Lower lobe of right lung (tissue), 2 donors: ENCODE results near the gene FRAS1. TPM values are rescaled to one million over a fixed set of nuclear protein-coding genes. Genes with fewer than 3 reads are reported as not detected.

Experiments used
- ATAC-seq, 2 donors: fragments of 200-7000 bp; cut with Tn5 transposase; one replicate each; pipeline ENCODE4 v1.9.1; 2020 to 2022; ENCODE audit warnings: mild to moderate bottlenecking in 2 of 2, moderate library complexity in 2 of 2
- DNase-seq: peaks from one replicate; pipeline ENCODE4 v3.0.0-alpha.2; 2020
- H3K27ac ChIP-seq: fragments of 200-600 bp; one replicate; pipeline ENCODE4 v1.8.0; 2022
- H3K27me3 ChIP-seq: fragments of 200-600 bp; one replicate; pipeline ENCODE4 v1.8.0; 2022; ENCODE audit warnings: low read depth
- H3K36me3 ChIP-seq: fragments of 200-600 bp; one replicate; pipeline ENCODE4 v1.8.0; 2022; ENCODE audit warnings: mild to moderate bottlenecking
- H3K4me1 ChIP-seq: fragments of 200-600 bp; one replicate; pipeline ENCODE4 v1.8.0; 2022
- H3K4me3 ChIP-seq: fragments of 200-600 bp; one replicate; pipeline ENCODE4 v1.8.0; 2022; ENCODE audit warnings: mild to moderate bottlenecking
- H3K9me3 ChIP-seq: fragments of 200-600 bp; one replicate; pipeline ENCODE4 v1.8.0; 2022
- intact Hi-C: fragments of 100-400 bp; cut with DNase I; formaldehyde crosslinking; loops from one replicate; pipeline ENCODE4 v1.11.0; 2022
- total RNA-seq: library from RNA; stranded (reverse); fragmentation: NEBNext Ultra II Directional; extraction: Animal tissue kit (Norgen Biotek cat#: 25700); gene quantifications from one replicate; pipeline ENCODE4 v1.2.1, GENCODE V29; 2021
- TF ChIP-seq, protein P1 (sequence below): fragments of 200-600 bp; IDR thresholded peaks from one replicate; pipeline ENCODE4 v1.8.0; 2022; ENCODE audit warnings: antibody characterized with exemption, mild to moderate bottlenecking
- donor health status: DM: no; HTN: yes; CAD: no; lungs with severe emphysema.

Gene FRAS1
- total RNA-seq, 1 donor from 2014 or later, result 9.2 TPM

DNA sequence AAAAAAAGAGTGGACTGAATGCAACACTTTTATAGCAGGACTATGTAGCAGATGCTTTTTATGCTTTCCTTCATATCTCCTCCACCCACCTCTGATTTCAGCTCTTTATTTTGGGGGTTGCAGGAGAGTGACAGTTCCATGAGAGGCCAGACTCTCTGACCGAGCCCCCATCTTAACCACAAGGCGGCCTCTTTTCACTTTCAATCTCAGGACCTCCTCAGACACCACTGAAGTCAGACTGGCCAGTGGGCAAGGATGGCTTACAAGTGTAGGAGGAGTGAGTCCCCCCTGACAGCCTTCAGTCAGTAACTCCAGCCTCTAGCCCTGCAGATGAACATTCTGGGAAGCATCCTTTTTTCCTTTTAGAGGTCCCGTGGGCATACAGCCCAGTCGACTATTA, 140.8 kb downstream of the FRAS1 start:
- no peaks in the 10 kb centered on the region for H3K4me1 ChIP-seq
- DNase-seq, result no peak
- intact Hi-C loops, result no loop called here
- H3K9me3 ChIP-seq, result peaks cover 6% of the 10 kb centered on the region
- TF ChIP-seq, protein P1, sequence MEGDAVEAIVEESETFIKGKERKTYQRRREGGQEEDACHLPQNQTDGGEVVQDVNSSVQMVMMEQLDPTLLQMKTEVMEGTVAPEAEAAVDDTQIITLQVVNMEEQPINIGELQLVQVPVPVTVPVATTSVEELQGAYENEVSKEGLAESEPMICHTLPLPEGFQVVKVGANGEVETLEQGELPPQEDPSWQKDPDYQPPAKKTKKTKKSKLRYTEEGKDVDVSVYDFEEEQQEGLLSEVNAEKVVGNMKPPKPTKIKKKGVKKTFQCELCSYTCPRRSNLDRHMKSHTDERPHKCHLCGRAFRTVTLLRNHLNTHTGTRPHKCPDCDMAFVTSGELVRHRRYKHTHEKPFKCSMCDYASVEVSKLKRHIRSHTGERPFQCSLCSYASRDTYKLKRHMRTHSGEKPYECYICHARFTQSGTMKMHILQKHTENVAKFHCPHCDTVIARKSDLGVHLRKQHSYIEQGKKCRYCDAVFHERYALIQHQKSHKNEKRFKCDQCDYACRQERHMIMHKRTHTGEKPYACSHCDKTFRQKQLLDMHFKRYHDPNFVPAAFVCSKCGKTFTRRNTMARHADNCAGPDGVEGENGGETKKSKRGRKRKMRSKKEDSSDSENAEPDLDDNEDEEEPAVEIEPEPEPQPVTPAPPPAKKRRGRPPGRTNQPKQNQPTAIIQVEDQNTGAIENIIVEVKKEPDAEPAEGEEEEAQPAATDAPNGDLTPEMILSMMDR, result no peak
- H3K27ac ChIP-seq, result no peak overlapping the region
- no peaks in the 10 kb centered on the region for H3K36me3 ChIP-seq
- no peak overlapping the region for H3K4me3 ChIP-seq
- no peak for ATAC-seq
- H3K27me3 ChIP-seq, result no peaks in the 10 kb centered on the region

DNA sequence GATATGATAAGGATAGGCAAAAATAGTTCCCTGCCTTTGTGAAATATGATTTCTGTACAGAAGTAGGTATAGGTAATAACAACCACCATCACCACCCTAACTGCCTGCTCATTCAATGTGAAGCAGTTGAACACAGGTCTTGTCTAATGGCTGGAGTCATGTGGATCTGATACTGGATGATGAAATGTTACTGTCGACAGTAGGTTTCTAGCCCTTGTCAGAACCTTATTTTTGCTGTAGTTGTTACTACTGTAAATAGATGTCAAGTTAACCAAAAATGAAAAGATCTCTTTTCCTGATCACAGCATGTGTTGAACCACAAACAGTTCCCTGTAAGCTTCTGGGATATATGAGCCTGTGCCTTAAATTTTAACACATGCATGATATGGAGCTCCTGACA, 142.9 kb downstream of the FRAS1 start:
- intact Hi-C loops, result no loop called here
- Histone ChIP-seq H3K27me3 (no peaks in the 10 kb centered on the region), H3K36me3 (no peaks in the 10 kb centered on the region), H3K27ac (no peak overlapping the region), H3K4me1 (no peaks in the 10 kb centered on the region), H3K4me3 (no peak overlapping the region), H3K9me3 (peaks cover 6% of the 10 kb centered on the region)
- DNase-seq (no peak), ATAC-seq (no peak)
- TF ChIP-seq, protein P1, result no peak

DNA sequence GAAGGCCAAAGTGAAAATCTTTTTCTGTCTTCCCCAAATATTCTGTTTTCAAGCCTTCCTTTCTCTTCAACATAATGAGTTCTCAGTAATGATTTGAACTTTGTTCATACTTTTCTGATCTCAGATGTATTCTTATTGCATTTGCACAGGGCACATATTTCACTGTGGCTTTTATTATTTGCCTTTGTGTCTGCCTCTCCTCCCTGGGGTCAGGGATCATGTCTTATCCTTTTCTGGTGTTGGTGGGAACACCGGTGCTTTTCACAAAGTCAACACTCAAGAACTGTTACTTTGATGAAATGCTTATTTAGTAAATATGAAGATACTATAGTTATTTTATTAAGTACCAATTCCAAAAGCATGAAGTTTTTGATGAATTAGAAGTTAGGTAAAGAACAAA, 143.8 kb downstream of the FRAS1 start:
- H3K4me1 ChIP-seq, result no peaks in the 10 kb centered on the region
- DNase-seq, result no peak
- intact Hi-C loops, result no loop called here
- no peaks in the 10 kb centered on the region for H3K27me3 ChIP-seq
- ATAC-seq, result no peak
- no peaks in the 10 kb centered on the region for H3K36me3 ChIP-seq
- H3K9me3 ChIP-seq, result no peaks in the 10 kb centered on the region
- TF ChIP-seq, protein P1, result no peak
- H3K4me3 ChIP-seq, result no peak overlapping the region
- no peak overlapping the region for H3K27ac ChIP-seq

DNA sequence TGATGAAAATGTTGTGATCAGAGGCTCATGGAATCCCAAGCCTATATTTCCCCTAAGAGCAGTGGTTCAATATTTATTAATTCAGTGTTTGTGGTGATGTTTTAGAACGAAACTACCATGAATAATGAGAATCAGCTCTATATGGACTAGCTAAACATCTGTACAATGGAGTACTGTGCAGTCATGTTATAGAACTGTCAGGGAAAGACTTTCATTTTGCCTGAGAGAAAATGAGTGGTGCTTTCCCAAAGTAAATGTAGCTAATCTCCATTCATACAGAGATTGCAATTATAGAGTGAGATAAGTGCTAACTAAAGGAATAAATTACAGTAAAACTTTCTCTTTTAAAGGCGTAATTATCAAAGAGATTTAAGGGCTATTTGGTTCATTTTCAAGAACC, 147.1 kb downstream of the FRAS1 start:
- no peaks in the 10 kb centered on the region for H3K36me3 ChIP-seq
- TF ChIP-seq, protein P1, result no peak
- DNase-seq (no peak), ATAC-seq (no peak)
- H3K27me3 ChIP-seq, result no peaks in the 10 kb centered on the region
- no peaks in the 10 kb centered on the region for H3K9me3 ChIP-seq
- H3K4me1 ChIP-seq, result no peaks in the 10 kb centered on the region
- H3K27ac ChIP-seq, result no peak overlapping the region
- intact Hi-C loops, result no loop called here
- no peak overlapping the region for H3K4me3 ChIP-seq

DNA sequence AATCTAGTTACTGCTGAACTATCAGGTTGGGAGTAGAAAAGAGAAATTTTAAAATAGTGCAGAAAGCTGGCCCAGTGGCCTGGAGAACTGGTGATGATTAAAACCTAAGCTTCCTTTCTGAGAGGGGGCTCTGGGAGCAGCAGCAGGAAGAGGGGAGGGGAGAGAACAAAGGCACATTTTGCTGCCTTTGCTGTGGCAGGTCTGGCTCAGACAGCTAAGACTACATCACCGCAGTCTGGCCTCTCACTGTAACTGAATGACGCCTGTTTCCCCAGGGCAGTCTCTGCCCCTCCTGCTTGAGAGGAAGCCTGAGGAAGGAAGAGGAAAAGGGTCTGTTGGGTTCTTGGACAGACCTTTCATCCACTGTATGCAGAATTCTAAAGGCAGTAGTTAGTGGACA, 148.5 kb downstream of the FRAS1 start:
- no peak overlapping the region for H3K4me3 ChIP-seq
- H3K36me3 ChIP-seq, result no peaks in the 10 kb centered on the region
- intact Hi-C loops, result no loop called here
- no peaks in the 10 kb centered on the region for H3K4me1 ChIP-seq
- DNase-seq, result no peak
- H3K27me3 ChIP-seq, result no peaks in the 10 kb centered on the region
- TF ChIP-seq, protein P1, result no peak
- no peaks in the 10 kb centered on the region for H3K9me3 ChIP-seq
- no peak for ATAC-seq
- no peak overlapping the region for H3K27ac ChIP-seq

DNA sequence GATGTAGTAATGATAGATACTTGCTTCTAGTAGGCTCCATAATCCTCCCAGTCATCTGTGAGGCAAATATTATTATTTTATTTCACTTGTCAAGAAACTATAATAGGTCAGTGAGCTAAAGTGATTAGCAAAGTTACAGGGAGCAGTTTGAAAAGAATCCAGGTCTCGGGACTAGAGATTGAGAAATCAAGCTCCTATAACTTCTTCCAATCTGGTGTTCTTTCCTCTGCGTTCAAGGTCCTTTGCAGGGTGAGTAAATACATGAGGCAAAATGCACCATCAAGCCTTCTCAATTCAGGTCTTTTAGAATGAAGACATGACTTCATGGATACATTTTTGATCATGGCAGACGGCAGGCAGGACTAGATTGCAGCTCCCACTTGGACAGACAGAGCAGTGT, 150.4 kb downstream of the FRAS1 start:
- Histone ChIP-seq H3K27ac (no peak overlapping the region), H3K36me3 (no peaks in the 10 kb centered on the region), H3K4me3 (no peak overlapping the region), H3K4me1 (no peaks in the 10 kb centered on the region), H3K27me3 (no peaks in the 10 kb centered on the region), H3K9me3 (no peaks in the 10 kb centered on the region)
- TF ChIP-seq, protein P1, result no peak
- DNase-seq, result no peak
- ATAC-seq, result no peak
- intact Hi-C loops, result no loop called here
